HepG2 (cell line): Measurements from ENCODE around the gene MATN1. TPM values are rescaled to one million over a fixed set of nuclear protein-coding genes. Genes with fewer than 3 reads are reported as not detected.

Experiments used
- AGO2 ChIP-seq: fragments of 200-400 bp; formaldehyde crosslinking; optimal IDR thresholded peaks from 2 replicates; pipeline ENCODE3; 2017; ENCODE audit warnings: mild to moderate bottlenecking, low read depth, low read length, moderate library complexity
- DMAP1 ChIP-seq: IDR thresholded peaks from 2 replicates; pipeline ENCODE4 v1.6.1; 2016
- ETV5 ChIP-seq: IDR thresholded peaks from 2 replicates; pipeline ENCODE4 v1.6.1; 2018; ENCODE audit warnings: missing biosample characterization, missing genetic modification reagents, inconsistent platforms, borderline replicate concordance
- FOXC1 ChIP-seq: sonication (generic); formaldehyde crosslinking; IDR thresholded peaks from 2 replicates; pipeline ENCODE4 v1.8.0; 2022; ENCODE audit warnings: mild to moderate bottlenecking, missing genetic modification reagents, borderline replicate concordance
- HOXA7 ChIP-seq: sonication (generic); formaldehyde crosslinking; IDR thresholded peaks from 2 replicates; pipeline ENCODE4 v1.8.1; 2022; ENCODE audit warnings: mild to moderate bottlenecking, missing genetic modification reagents, moderate library complexity
- MAFF ChIP-seq: IDR thresholded peaks from 2 replicates; pipeline ENCODE4 v1.6.1; 2011; ENCODE audit warnings: low read depth, low read length, improper control_type of control experiment
- MATR3 ChIP-seq: sonication (generic); formaldehyde crosslinking; IDR thresholded peaks from 2 replicates; pipeline ENCODE4 v1.4.0; 2020; ENCODE audit warnings: missing genetic modification reagents
- MYNN ChIP-seq: sonication (generic); formaldehyde crosslinking; IDR thresholded peaks from 2 replicates; pipeline ENCODE4 v1.4.0; 2020; ENCODE audit warnings: mild to moderate bottlenecking, low read depth, missing genetic modification reagents
- POLR2A ChIP-seq, 2 experiments: IDR thresholded peaks; 2 replicates each; pipeline ENCODE4 v1.6.1; 2011; ENCODE audit warnings: low read depth in 2 of 2, low read length in 2 of 2, mild to moderate bottlenecking in 1 of 2, moderate library complexity in 1 of 2; ENCODE audit not compliant: insufficient read depth in 1 of 2
- RARA ChIP-seq: IDR thresholded peaks from 2 replicates; pipeline ENCODE4 v1.6.1; 2016; ENCODE audit warnings: missing genetic modification reagents, missing compliant biosample characterization
- RFX1 ChIP-seq: fragments of 450-650 bp; IDR thresholded peaks from 2 replicates; pipeline ENCODE4 v1.6.1; 2017
- SNAPC2 ChIP-seq: sonication (generic); formaldehyde crosslinking; IDR thresholded peaks from 2 replicates; pipeline ENCODE4 v1.8.1; 2022; ENCODE audit warnings: mild to moderate bottlenecking, missing genetic modification reagents
- SRF ChIP-seq: IDR thresholded peaks from 2 replicates; pipeline ENCODE4 v1.6.1; 2011; ENCODE audit warnings: mild to moderate bottlenecking, low read depth, low read length, moderate library complexity
- ZBTB37 ChIP-seq: sonication (generic); formaldehyde crosslinking; IDR thresholded peaks from 2 replicates; pipeline ENCODE4 v1.4.0; 2020; ENCODE audit warnings: mild to moderate bottlenecking, missing genetic modification reagents
- ZNF121 ChIP-seq: sonication (generic); formaldehyde crosslinking; IDR thresholded peaks from 2 replicates; pipeline ENCODE4 v1.5.0; 2020; ENCODE audit warnings: mild to moderate bottlenecking, missing genetic modification reagents
- ZNF510 ChIP-seq: sonication (generic); formaldehyde crosslinking; IDR thresholded peaks from 2 replicates; pipeline ENCODE4 v1.4.0; 2020; ENCODE audit warnings: low read depth, mild to moderate bottlenecking, missing genetic modification reagents
- ZNF556 ChIP-seq: sonication (generic); formaldehyde crosslinking; IDR thresholded peaks from 2 replicates; pipeline ENCODE4 v1.4.0; 2020; ENCODE audit warnings: mild to moderate bottlenecking, missing genetic modification reagents, borderline replicate concordance
- ZNF607 ChIP-seq: sonication (generic); formaldehyde crosslinking; IDR thresholded peaks from 2 replicates; pipeline ENCODE4 v1.5.1; 2020; ENCODE audit warnings: missing genetic modification reagents, mild to moderate bottlenecking, borderline replicate concordance
- ZNF883 ChIP-seq: sonication (generic); formaldehyde crosslinking; IDR thresholded peaks from 2 replicates; pipeline ENCODE4 v1.5.1; 2020; ENCODE audit warnings: mild to moderate bottlenecking, missing genetic modification reagents; ENCODE audit errors: not compliant biosample characterization
- polyA plus RNA-seq, 8 experiments: library from polyadenylated mRNA; depleted of rRNA in 3 of 8; stranded (reverse) in 7 of 8; unstranded in 1 of 8; fragments of >200 nt; fragmentation: Illumina TruSeq in 4 of 8; extraction: Trizol in 4 of 8; gene quantifications; 2 replicates each; pipeline versions ENCODE4 v1.2.1 to v1.2.3, GENCODE V29; 2011 to 2016; ENCODE audit warnings: low read depth in 4 of 8, missing spikeins in 1 of 8, mixed read lengths in 1 of 8; ENCODE audit not compliant: insufficient read depth in 1 of 8
- total RNA-seq, 5 experiments: library from RNA; depleted of rRNA; stranded (reverse); fragments of >200 nt; fragmentation: Illumina TruSeq; extraction: Trizol; gene quantifications; 2 replicates each; pipeline ENCODE4 v1.2.3, GENCODE V29; 2016; ENCODE audit warnings: low read depth in 1 of 5
- TF ChIP-seq, protein P1 (sequence below): sonication (generic); formaldehyde crosslinking; IDR thresholded peaks from 2 replicates; pipeline ENCODE4 v1.4.0; 2020; ENCODE audit warnings: missing genetic modification reagents
- TF ChIP-seq, protein P2 (sequence below): sonication (generic); formaldehyde crosslinking; IDR thresholded peaks from 2 replicates; pipeline ENCODE4 v1.5.0; 2020; ENCODE audit warnings: mild to moderate bottlenecking, missing genetic modification reagents, borderline replicate concordance

The MATN1 gene
- total and polyA plus RNA-seq, 2 of the 13 experiments (the other 11 are each of a cell fraction or from before 2014, with no cell fraction given) = 0.04 to 0.05 TPM

DNA sequence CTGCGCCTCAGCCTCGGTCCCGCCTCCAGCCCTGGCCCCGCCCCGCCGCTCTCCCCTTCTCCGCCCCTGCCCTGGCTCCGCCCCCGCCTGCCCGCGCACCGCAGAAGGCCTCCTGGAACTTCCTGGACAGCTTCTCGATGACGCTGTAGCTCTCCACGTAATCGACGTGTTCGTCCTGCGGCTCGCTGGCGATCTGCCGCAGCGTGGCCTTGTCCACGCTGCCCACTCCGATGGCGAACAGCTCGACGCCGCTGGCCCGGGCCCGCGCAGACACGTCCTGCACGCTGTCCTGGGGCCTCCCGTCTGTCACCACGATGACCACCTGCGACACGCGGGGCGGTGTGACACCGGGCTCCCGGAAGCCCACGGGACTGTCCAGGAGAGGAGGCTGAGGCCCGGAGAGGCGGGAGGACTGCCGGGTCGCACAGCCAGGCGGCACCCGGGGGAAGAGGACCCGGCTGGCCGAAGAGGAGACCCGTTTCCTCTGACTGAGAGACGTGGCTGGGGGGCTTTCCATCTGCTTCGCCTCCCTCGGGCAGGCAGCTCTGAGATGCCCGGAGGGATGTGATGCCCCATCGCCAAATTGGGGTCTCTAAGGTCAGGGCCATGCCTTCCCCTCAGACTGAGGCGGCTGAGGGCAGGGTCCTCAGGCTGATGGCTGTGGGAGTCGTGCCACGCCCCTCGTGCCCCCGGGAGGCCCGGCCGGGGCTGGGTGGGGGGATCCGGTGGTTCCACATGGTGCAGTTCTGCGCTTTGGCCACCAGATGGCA is 4.6 kb downstream of the MATN1 start (continued):
- TF ChIP-seq ZNF556 (CRISPR knock-in tag) (peak; percentile 86; the same call in 1 of the 2 replicates), RFX1 (no peak), ZNF607 (peak; percentile 94; the same call in 1 of the 2 replicates), ZNF121 (CRISPR knock-in tag) (no peak), MATR3 (CRISPR knock-in tag) (no peak), FOXC1 (CRISPR knock-in tag) (peak; percentile 83; the same call in 1 of the 2 replicates), ETV5 (CRISPR knock-in tag) (peak; percentile 54; the same call in 1 of the 2 replicates), POLR2A (IDR thresholded peaks at IDR 0.05; ENCODE audit: insufficient read depth in 1 of 2, low read depth in 2 of 2, low read length in 2 of 2) (peak; percentile 45 to 75; a peak in 2 of 4 replicates), ZBTB37 (no peak; the same call in 1 of the 2 replicates), AGO2 (peak; percentile 46), SNAPC2 (CRISPR knock-in tag) (no peak), ZNF883 (CRISPR knock-in tag) (peak; percentile 70), RARA (CRISPR knock-in tag) (peak; percentile 56), DMAP1 (CRISPR knock-in tag) (peak; percentile 52; the same call in 1 of the 2 replicates), HOXA7 (no peak), MYNN (CRISPR knock-in tag) (no peak), ZNF510 (CRISPR knock-in tag) (no peak), SRF (no peak), MAFF (no peak)
- TF ChIP-seq, protein P1, sequence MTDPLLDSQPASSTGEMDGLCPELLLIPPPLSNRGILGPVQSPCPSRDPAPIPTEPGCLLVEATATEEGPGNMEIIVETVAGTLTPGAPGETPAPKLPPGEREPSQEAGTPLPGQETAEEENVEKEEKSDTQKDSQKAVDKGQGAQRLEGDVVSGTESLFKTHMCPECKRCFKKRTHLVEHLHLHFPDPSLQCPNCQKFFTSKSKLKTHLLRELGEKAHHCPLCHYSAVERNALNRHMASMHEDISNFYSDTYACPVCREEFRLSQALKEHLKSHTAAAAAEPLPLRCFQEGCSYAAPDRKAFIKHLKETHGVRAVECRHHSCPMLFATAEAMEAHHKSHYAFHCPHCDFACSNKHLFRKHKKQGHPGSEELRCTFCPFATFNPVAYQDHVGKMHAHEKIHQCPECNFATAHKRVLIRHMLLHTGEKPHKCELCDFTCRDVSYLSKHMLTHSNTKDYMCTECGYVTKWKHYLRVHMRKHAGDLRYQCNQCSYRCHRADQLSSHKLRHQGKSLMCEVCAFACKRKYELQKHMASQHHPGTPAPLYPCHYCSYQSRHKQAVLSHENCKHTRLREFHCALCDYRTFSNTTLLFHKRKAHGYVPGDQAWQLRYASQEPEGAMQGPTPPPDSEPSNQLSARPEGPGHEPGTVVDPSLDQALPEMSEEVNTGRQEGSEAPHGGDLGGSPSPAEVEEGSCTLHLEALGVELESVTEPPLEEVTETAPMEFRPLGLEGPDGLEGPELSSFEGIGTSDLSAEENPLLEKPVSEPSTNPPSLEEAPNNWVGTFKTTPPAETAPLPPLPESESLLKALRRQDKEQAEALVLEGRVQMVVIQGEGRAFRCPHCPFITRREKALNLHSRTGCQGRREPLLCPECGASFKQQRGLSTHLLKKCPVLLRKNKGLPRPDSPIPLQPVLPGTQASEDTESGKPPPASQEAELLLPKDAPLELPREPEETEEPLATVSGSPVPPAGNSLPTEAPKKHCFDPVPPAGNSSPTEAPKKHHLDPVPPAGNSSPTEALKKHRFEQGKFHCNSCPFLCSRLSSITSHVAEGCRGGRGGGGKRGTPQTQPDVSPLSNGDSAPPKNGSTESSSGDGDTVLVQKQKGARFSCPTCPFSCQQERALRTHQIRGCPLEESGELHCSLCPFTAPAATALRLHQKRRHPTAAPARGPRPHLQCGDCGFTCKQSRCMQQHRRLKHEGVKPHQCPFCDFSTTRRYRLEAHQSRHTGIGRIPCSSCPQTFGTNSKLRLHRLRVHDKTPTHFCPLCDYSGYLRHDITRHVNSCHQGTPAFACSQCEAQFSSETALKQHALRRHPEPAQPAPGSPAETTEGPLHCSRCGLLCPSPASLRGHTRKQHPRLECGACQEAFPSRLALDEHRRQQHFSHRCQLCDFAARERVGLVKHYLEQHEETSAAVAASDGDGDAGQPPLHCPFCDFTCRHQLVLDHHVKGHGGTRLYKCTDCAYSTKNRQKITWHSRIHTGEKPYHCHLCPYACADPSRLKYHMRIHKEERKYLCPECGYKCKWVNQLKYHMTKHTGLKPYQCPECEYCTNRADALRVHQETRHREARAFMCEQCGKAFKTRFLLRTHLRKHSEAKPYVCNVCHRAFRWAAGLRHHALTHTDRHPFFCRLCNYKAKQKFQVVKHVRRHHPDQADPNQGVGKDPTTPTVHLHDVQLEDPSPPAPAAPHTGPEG (CRISPR knock-in tag) = peak; percentile 76; the same call in 1 of the 2 replicates
- TF ChIP-seq, protein P2, sequence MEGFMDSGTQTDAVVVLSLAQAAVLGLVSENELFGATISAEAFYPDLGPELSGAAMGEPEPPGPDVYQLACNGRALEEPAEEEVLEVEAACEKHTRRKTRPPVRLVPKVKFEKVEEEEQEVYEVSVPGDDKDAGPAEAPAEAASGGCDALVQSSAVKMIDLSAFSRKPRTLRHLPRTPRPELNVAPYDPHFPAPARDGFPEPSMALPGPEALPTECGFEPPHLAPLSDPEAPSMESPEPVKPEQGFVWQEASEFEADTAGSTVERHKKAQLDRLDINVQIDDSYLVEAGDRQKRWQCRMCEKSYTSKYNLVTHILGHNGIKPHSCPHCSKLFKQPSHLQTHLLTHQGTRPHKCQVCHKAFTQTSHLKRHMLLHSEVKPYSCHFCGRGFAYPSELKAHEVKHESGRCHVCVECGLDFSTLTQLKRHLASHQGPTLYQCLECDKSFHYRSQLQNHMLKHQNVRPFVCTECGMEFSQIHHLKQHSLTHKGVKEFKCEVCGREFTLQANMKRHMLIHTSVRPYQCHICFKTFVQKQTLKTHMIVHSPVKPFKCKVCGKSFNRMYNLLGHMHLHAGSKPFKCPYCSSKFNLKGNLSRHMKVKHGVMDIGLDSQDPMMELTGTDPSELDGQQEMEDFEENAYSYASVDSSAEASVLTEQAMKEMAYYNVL = peak; percentile 62; the same call in 1 of the 2 replicates
